ENCODE measurements around the gene CUL1.

DNA sequence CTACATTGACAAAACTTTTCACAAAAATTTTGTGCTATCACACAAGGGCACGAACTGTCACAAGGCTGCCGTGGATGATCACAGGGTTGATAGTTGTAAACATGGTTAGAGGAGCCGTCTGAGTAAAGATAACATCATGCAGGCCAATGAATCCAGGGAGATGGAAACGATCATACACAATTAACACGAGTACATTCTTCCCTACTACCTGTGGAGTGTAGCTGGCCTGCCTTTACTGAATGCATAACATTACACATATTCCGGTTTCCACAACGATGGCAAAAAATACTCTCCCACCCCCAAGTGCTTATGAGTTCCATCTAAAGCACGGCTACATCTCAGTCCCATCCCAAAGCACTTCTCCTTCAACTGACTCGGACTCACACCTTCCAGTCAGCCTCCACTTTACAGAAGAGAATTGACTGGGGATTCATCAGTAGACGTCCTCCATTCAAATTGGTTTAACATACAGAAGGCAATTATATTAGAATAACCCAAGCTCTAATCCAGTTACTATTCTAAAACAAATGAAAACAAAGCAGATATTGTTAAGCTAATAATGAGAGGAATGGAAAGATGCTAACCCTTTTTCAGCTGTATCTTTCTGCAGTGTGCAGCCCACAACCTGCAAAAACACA, 116.3 kb downstream of the CUL1 start:
- TF ChIP-seq CTCF (IDR thresholded peaks at IDR 0.05) (no peak), POLR2A (IDR thresholded peaks at IDR 0.05) (no peak)
